LHCN-M2 (cell line): ENCODE measurements around the gene ACTN2. TPM values are rescaled to one million over a fixed set of nuclear protein-coding genes. Genes with fewer than 3 reads are reported as not detected.

ENCODE experiments used
- DNase-seq: peaks from one replicate; pipeline ENCODE4 v3.0.0-alpha.2; 2012; ENCODE audit warnings: low read depth
- total RNA-seq: library from RNA; depleted of rRNA; stranded (reverse); fragments of >200 nt; gene quantifications from 2 replicates; pipeline ENCODE4 v1.2.3, GENCODE V29; 2014

ACTN2 gene
- total RNA-seq, 1 experiment from 2014 or later, result 0.06 TPM

GRCh38 chr1:236768601-236769000, 82.3 kb downstream of the ACTN2 start:
- DNase-seq, result no peak

GRCh38 chr1:236773919-236774318, 87.6 kb downstream of the ACTN2 start:
- DNase-seq, result no peak

GRCh38 chr1:236774926-236775325, 88.6 kb downstream of the ACTN2 start:
- peak; percentile 17 for DNase-seq

DNA sequence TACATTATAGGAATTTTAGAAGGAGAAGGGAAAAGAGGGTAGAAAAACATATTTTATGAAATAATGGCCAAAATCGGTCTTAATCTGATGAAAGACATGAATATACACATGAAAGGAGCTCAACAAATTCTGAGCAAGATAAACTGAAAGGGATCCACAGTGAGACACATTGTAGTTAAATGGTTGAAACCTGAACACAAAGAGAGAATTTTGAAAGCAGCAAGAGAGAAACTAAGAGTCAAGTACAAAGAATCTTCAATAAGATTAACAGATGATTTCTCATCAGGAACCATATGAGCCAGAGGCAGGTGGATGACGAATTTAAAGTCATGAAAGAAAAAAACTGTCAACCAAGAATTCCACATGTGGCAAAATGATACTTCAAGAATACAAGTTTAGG, 93.0 kb downstream of the ACTN2 start:
- no peak for DNase-seq

DNA sequence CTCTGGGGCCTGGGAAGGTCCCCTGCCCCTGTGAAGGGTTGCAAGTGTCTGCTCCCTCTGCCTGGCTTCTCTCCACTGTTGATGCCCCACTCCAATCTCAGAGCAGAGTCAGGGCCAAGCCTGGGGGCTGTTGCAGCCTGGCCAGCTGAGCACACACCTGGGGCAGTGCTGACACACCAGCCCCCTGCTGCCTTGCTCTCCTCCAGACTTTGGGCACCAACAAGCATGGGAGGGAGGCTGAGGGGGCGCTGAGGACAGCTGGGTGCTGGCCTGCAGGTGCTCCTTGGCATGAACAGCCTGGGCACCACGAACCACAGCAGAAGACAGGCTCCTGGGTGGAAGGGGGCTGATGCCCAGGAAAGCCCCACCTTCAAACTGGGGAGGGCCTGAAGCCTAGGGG, 99.2 kb downstream of the ACTN2 start:
- DNase-seq, result no peak

GRCh38 chr1:236786453-236786852, 100.2 kb downstream of the ACTN2 start:
- DNase-seq, result no peak

GRCh38 chr1:236794585-236795034, 108.3 kb downstream of the ACTN2 start:
- no peak for DNase-seq

DNA sequence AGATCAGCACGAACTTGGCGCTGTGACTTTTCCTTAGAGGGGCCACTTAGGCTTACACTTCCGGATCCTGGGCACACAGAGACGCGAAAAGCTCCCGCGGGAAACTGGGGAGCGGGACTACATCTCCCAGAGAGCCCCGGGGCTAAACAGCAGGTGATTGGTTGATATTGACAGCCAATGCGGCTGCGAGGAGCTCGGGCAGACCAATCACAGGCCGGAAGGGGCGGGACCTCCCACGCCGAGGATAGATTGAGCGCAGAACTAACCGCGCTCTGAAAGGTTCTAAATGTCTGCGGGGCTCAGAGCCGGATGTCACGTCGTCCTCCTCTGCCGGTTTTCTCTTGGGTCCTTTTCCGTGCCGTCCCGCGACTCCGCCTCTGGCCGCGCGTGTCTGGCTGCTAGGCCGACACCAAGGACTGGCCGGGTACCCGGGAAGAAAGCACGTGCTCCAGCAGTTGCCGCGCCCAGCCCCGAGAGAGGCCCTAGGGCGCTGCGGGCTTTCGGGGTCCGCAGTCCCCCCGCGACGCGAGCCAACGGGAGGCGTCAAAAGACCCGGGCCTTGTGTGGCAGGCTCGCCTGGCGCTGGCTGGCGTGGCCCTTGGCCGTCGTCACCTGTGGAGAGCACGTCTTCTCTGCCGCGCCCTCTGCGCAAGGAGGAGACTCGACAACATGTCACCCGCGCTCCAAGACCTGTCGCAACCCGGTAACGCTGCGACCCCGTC, 108.9 kb downstream of the ACTN2 start, which contains the start of gene MTR:
Gene MTR (plus strand): TSS at position 258 of the 722 bp plus-strand sequence. CDS start 412 bp downstream, at position 670.
- peak; percentile 98 for DNase-seq

- DNase-seq, result peak; percentile 47
Measured at GRCh38 chr1:236795757-236796667, 109.7 kb downstream of the ACTN2 start.

DNA sequence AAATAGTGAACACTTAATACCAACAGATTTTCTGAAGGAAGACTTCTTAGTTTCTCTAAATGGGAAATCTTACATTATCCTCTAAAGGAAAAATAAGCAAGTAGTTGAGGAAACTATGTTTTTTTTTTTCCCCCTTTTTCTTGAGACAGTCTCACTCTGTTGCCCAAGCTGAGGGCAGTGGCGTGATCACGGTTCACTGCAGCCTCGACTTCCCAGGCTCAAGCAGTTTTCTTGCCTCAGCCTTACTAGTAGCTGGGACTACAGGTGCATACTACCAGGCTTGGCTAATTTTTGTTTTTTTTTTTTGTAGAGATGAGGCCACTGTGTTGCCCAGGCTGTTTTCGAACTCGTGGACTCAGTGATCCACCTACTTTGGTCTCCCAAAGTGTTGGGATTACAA, 112.7 kb downstream of the ACTN2 start:
- no peak for DNase-seq

GRCh38 chr1:236800002-236800620, 113.8 kb downstream of the ACTN2 start:
- no peak for DNase-seq

DNA sequence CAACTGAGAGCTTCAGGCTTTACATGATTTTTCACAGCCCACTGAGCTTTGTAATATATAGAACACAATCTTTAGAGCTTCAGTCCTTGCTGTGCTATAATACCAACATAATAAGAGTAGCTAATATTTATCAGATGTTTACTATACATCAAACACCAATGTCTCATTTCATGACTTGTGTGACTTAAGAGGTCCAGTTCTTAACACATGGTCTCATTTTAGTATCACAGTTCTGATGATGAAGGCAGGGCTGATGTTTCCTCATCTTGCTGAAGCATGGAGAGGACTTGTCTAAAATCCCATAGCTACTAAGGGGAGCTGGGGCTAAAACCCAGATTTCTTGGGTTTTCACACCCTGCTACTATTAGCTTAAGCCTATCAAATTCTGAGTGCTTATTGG, 114.3 kb downstream of the ACTN2 start:
- no peak for DNase-seq

DNA sequence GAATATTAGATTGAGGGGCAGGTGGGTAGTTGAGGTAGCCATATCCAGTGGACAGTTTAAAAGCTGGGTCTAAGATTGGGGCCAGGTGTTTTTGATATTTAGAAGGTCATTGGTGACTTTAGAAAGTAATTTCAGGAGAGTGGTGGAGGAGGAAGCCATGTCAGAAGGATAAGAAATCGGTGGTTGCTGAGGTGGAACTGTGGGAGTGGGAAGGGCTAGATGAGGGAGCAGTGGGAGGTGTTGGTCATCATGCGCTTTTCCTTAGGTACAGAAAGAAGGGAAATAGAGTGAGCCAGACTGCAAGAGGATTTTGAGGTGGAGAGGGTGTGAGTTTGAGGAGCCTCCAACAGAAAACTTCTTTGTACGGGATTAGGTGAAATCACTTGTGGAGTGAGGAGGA, 116.0 kb downstream of the ACTN2 start:
- no peak for DNase-seq

DNA sequence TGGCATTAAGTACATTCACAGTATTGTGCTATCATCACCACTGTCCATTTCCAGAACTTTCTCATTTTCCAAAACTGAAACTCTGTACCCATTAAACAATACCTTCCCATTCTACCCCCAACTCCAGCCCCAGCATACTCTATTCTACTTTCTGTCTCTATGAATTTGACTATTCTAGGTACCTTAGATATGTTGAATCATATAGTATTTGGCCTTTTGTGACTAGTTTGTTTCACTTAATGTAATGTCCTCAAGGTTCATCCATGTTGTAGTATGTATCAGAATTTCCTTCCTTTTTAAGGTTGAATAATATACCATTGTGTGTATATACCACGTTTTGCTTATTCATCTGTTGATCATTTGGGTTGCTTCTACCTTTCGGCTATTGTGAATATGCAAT, 120.3 kb downstream of the ACTN2 start:
- no peak for DNase-seq

DNA sequence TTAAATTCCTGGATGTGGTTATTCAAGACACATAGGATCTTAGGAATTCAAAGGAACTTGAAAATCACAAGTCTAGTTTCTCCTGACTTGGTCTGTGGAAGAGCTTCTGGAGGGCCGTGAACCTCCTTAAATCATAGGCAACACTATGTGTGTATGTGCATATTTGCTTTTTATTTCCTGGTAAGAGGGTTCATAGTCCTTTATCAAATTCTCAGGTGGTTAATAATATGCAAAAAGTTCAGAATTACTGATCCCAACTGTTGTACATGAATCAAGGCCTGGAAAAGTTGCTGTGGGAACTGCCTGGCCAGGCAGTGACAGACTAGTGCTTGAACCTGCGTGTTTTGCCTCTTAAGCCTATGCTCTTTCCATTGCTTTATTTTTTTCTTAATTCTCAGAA, 121.7 kb downstream of the ACTN2 start:
- no peak for DNase-seq

GRCh38 chr1:236808564-236809130, 122.3 kb downstream of the ACTN2 start:
- DNase-seq, result no peak

GRCh38 chr1:236809148-236809547, 122.8 kb downstream of the ACTN2 start:
- DNase-seq, result peak; percentile 11

DNA sequence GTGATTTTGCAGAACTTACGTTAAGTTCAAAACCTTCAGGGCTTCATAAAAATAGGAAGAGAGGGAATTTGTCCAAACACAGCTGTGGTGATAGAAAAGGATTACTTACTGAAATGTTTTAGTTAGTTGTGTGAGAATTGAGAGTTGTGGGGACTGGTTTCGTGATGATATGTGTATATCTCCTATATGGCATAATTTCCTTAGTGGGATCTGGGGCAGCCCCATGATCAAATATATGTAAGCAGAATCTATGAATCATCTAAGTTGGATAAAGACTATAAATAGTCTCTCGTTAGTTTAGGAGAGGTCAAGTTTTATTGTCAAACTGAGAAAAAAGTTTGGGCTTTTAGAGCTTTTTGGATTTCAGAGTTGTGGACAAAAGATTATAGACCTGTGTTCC, 123.7 kb downstream of the ACTN2 start:
- no peak for DNase-seq

DNA sequence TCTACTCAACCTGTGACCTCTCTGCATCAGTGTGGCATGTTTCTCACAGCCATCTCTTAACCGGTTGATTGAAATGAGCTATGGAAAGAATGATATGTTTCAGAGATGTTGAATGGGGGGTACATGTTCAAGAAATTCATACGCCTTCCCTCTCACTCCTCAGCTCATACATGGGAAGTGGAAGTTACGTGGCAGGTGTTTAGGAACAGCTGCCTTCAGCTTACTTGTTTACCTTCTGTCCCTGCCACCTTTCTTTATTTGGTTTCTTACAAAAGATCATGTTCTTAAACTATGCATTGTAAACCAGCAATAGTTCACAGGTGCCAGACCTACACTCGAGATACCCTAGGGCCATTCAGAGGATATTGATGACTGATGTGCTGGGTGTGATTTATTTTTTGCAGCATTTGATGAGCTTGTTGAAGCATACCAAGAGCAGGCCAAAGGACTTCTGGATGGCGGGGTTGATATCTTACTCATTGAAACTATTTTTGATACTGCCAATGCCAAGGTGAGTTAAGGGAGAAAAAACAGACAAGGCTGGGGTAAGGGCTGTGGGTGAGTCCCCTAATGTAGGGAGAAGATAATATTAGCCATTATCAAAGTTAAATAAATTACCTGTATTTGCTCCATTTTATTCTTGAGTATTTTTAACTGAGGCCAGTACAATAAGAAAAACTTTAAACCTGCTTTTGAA, 126.2 kb downstream of the ACTN2 start:
- DNase-seq, result no peak
